Activated naive CD4-positive, alpha-beta T cell treated with anti-CD3 and anti-CD28 coated beads for 36 hours (primary cell): ENCODE data around the gene COX7B2. TPM values are rescaled to one million over a fixed set of nuclear protein-coding genes. Genes with fewer than 3 reads are reported as not detected.

Experiments used
- CTCF ChIA-PET: fragments of 350-600 bp; sonication (Branson Sonifier 250); formaldehyde crosslinking; loops from one replicate; lab custom pipeline; 2021; ENCODE audit warnings: antibody characterized with exemption; lab: Charles Lee
- DNase-seq: peaks from one replicate; pipeline ENCODE4 v3.0.0-alpha.2; 2020
- H3K27ac Mint-ChIP-seq: one replicate; pipeline ENCODE4 v1.8.0; 2021; ENCODE audit warnings: mild to moderate bottlenecking, mixed read lengths
- H3K27me3 Mint-ChIP-seq: one replicate; pipeline ENCODE4 v1.8.0; 2021; ENCODE audit warnings: low read depth, mixed read lengths
- H3K36me3 Mint-ChIP-seq: one replicate; pipeline ENCODE4 v1.8.0; 2021; ENCODE audit warnings: low read depth, mixed read lengths
- H3K4me1 Mint-ChIP-seq: one replicate; pipeline ENCODE4 v1.8.0; 2021; ENCODE audit warnings: low read depth, mixed read lengths
- H3K4me3 Mint-ChIP-seq: one replicate; pipeline ENCODE4 v1.8.0; 2021; ENCODE audit warnings: mild to moderate bottlenecking, moderate library complexity, mixed read lengths
- H3K9me3 Mint-ChIP-seq: one replicate; pipeline ENCODE4 v1.8.0; 2021; ENCODE audit warnings: mixed read lengths
- intact Hi-C: fragments of 100-400 bp; cut with micrococcal nuclease; formaldehyde crosslinking; loops from one replicate; pipeline ENCODE4 v1.15.1; 2023
- total RNA-seq, 2 experiments: library from RNA; stranded (reverse); gene quantifications; one replicate each; pipeline ENCODE4 v1.2.3, GENCODE V29; 2021

COX7B2 gene
- not detected for total RNA-seq

GRCh38 chr4:46909078-46909477, at the start of gene COX7B2:
Gene COX7B2 (minus strand): TSS chr4:46909245. CDS start chr4:46735192, 174,053 bp downstream.
- Mint-ChIP-seq H3K27me3 (no peaks in the 10 kb centered on the region), H3K4me3 (no peak within 1 kb of the TSS), H3K9me3 (no peaks in the 10 kb centered on the region), H3K36me3 (no peaks in the 10 kb centered on the region), H3K4me1 (no peaks in the 10 kb centered on the region), H3K27ac (no peak within 1 kb of the TSS)
- DNase-seq: no peak
- CTCF ChIA-PET: no interaction called here
- intact Hi-C loops: no loop called here

GRCh38 chr4:46956451-46956850, 47.4 kb upstream of the COX7B2 start:
- Mint-ChIP-seq H3K27ac (no peak overlapping the region), H3K4me3 (no peak overlapping the region), H3K9me3 (no peaks in the 10 kb centered on the region), H3K27me3 (peaks cover 4% of the 10 kb centered on the region), H3K4me1 (no peaks in the 10 kb centered on the region), H3K36me3 (no peaks in the 10 kb centered on the region)
- intact Hi-C loops: no loop called here
- no peak for DNase-seq
- CTCF ChIA-PET: interaction anchor here (0.6 kb wide), 1 partner anchor 718 kb away, joined by 3 read pairs; no protein-coding TSS in a partner anchor

GRCh38 chr4:46955601-46956000, 46.6 kb upstream of the COX7B2 start:
- CTCF ChIA-PET: interaction anchor here (0.6 kb wide), 1 partner anchor 307 kb away, joined by 4 read pairs; no protein-coding TSS in a partner anchor
- no peak for DNase-seq
- no peaks in the 10 kb centered on the region for H3K4me1 Mint-ChIP-seq
- intact Hi-C loops: no loop called here
- no peaks in the 10 kb centered on the region for H3K36me3 Mint-ChIP-seq
- H3K27me3 Mint-ChIP-seq: peaks cover 2% of the 10 kb centered on the region
- no peak overlapping the region for H3K27ac Mint-ChIP-seq
- no peak overlapping the region for H3K4me3 Mint-ChIP-seq
- H3K9me3 Mint-ChIP-seq: no peaks in the 10 kb centered on the region

- H3K4me3 Mint-ChIP-seq: no peak overlapping the region
Observed at GRCh38 chr4:46954643-46955042, 45.6 kb upstream of the COX7B2 start.

GRCh38 chr4:46953564-46953963, 44.5 kb upstream of the COX7B2 start:
- H3K4me3 Mint-ChIP-seq: no peak overlapping the region
- CTCF ChIA-PET: interaction anchor here (0.6 kb wide), 1 partner anchor 69 kb away, joined by 3 read pairs; no protein-coding TSS in a partner anchor
- no peaks in the 10 kb centered on the region for H3K4me1 Mint-ChIP-seq
- intact Hi-C loops: no loop called here
- H3K27ac Mint-ChIP-seq: no peak overlapping the region
- H3K9me3 Mint-ChIP-seq: no peaks in the 10 kb centered on the region
- no peak for DNase-seq
- peaks cover 4% of the 10 kb centered on the region for H3K27me3 Mint-ChIP-seq
- no peaks in the 10 kb centered on the region for H3K36me3 Mint-ChIP-seq

More at GRCh38 chr4:46954643-46955042, 45.6 kb upstream of the COX7B2 start:
- DNase-seq: no peak
- H3K4me1 Mint-ChIP-seq: no peaks in the 10 kb centered on the region
- no peak overlapping the region for H3K27ac Mint-ChIP-seq
- CTCF ChIA-PET: no interaction called here
- H3K27me3 Mint-ChIP-seq: peaks cover 2% of the 10 kb centered on the region
- intact Hi-C loops: no loop called here
- H3K36me3 Mint-ChIP-seq: no peaks in the 10 kb centered on the region
- H3K9me3 Mint-ChIP-seq: no peaks in the 10 kb centered on the region

- no peak for DNase-seq
Observed at GRCh38 chr4:46952451-46952850, 43.4 kb upstream of the COX7B2 start.

GRCh38 chr4:46950826-46951225, 41.8 kb upstream of the COX7B2 start:
- Mint-ChIP-seq H3K4me1 (no peaks in the 10 kb centered on the region), H3K4me3 (no peak overlapping the region), H3K9me3 (no peaks in the 10 kb centered on the region)

More at GRCh38 chr4:46952451-46952850, 43.4 kb upstream of the COX7B2 start:
- Mint-ChIP-seq H3K27ac (no peak overlapping the region), H3K9me3 (no peaks in the 10 kb centered on the region), H3K4me3 (no peak overlapping the region), H3K27me3 (peaks cover 6% of the 10 kb centered on the region), H3K36me3 (no peaks in the 10 kb centered on the region), H3K4me1 (no peaks in the 10 kb centered on the region)
- intact Hi-C loops: no loop called here
- CTCF ChIA-PET: no interaction called here

GRCh38 chr4:46949822-46950221, 40.8 kb upstream of the COX7B2 start:
- CTCF ChIA-PET: no interaction called here
- Mint-ChIP-seq H3K4me1 (no peaks in the 10 kb centered on the region), H3K27me3 (peaks cover 11% of the 10 kb centered on the region), H3K27ac (no peak overlapping the region), H3K9me3 (no peaks in the 10 kb centered on the region), H3K36me3 (no peaks in the 10 kb centered on the region), H3K4me3 (no peak overlapping the region)
- intact Hi-C loops: no loop called here
- no peak for DNase-seq

More at GRCh38 chr4:46950826-46951225, 41.8 kb upstream of the COX7B2 start:
- intact Hi-C loops: no loop called here
- CTCF ChIA-PET: interaction anchor here (1.4 kb wide), 1 partner anchor 9 kb away, joined by 4 read pairs; no protein-coding TSS in a partner anchor
- H3K27ac Mint-ChIP-seq: no peak overlapping the region
- DNase-seq: no peak
- no peaks in the 10 kb centered on the region for H3K36me3 Mint-ChIP-seq
- peaks cover 11% of the 10 kb centered on the region for H3K27me3 Mint-ChIP-seq

- Mint-ChIP-seq H3K9me3 (no peaks in the 10 kb centered on the region), H3K4me1 (no peaks in the 10 kb centered on the region), H3K36me3 (no peaks in the 10 kb centered on the region), H3K27ac (no peak overlapping the region), H3K27me3 (peaks cover 8% of the 10 kb centered on the region), H3K4me3 (no peak overlapping the region)
- intact Hi-C loops: no loop called here
- CTCF ChIA-PET: no interaction called here
- no peak for DNase-seq
Observed at GRCh38 chr4:46947541-46947940, 38.5 kb upstream of the COX7B2 start.

GRCh38 chr4:46946919-46947536, 38.0 kb upstream of the COX7B2 start:
- Mint-ChIP-seq H3K4me1 (no peaks in the 10 kb centered on the region), H3K9me3 (no peaks in the 10 kb centered on the region), H3K36me3 (no peaks in the 10 kb centered on the region), H3K27me3 (peaks cover 8% of the 10 kb centered on the region), H3K27ac (no peak overlapping the region), H3K4me3 (no peak overlapping the region)
- CTCF ChIA-PET: no interaction called here
- intact Hi-C loops: no loop called here
- DNase-seq: no peak

- intact Hi-C loops: no loop called here
- H3K27me3 Mint-ChIP-seq: peaks cover 8% of the 10 kb centered on the region
- H3K4me3 Mint-ChIP-seq: no peak overlapping the region
- CTCF ChIA-PET: no interaction called here
- no peaks in the 10 kb centered on the region for H3K4me1 Mint-ChIP-seq
- no peaks in the 10 kb centered on the region for H3K9me3 Mint-ChIP-seq
- H3K36me3 Mint-ChIP-seq: no peaks in the 10 kb centered on the region
- no peak for DNase-seq
- H3K27ac Mint-ChIP-seq: no peak overlapping the region
Observed at GRCh38 chr4:46945062-46945461, 36.0 kb upstream of the COX7B2 start.

GRCh38 chr4:46944345-46944744, 35.3 kb upstream of the COX7B2 start:
- no peak for DNase-seq
- intact Hi-C loops: no loop called here
- Mint-ChIP-seq H3K27me3 (peaks cover 8% of the 10 kb centered on the region), H3K4me1 (no peaks in the 10 kb centered on the region), H3K27ac (no peak overlapping the region), H3K4me3 (no peak overlapping the region), H3K9me3 (no peaks in the 10 kb centered on the region), H3K36me3 (no peaks in the 10 kb centered on the region)
- CTCF ChIA-PET: no interaction called here

- H3K27ac Mint-ChIP-seq: no peak overlapping the region
- CTCF ChIA-PET: interaction anchor here (0.6 to 1.2 kb wide), 2 partner anchors 18 to 342 kb away, joined by 3 to 4 read pairs; no protein-coding TSS in a partner anchor
- no peaks in the 10 kb centered on the region for H3K9me3 Mint-ChIP-seq
- H3K27me3 Mint-ChIP-seq: no peaks in the 10 kb centered on the region
- H3K4me3 Mint-ChIP-seq: no peak overlapping the region
- intact Hi-C loops: loop anchor here (10.0 kb wide), 1 partner anchor 627 kb away; no protein-coding TSS in a partner anchor
- no peaks in the 10 kb centered on the region for H3K4me1 Mint-ChIP-seq
- H3K36me3 Mint-ChIP-seq: no peaks in the 10 kb centered on the region
- no peak for DNase-seq
Observed at GRCh38 chr4:46937493-46937892, 28.4 kb upstream of the COX7B2 start.
